Measurements from ENCODE around the gene SORCS1. TPM values are rescaled to one million over a fixed set of nuclear protein-coding genes. Genes with fewer than 3 reads are reported as not detected.

The SORCS1 gene
- total RNA-seq, 2 experiments from 2014 or later: not detected

GRCh38 chr10:106672517-106673175 is 491.9 kb downstream of the SORCS1 start:
- POLR2A ChIA-PET: no interaction called here
- Mint-ChIP-seq H3K4me3 (no peak overlapping the region), H3K9me3 (no peaks in the 10 kb centered on the region), H3K27me3 (no peaks in the 10 kb centered on the region), H3K36me3 (ENCODE audit: low read depth) (no peaks in the 10 kb centered on the region), H3K4me1 (no peaks in the 10 kb centered on the region), H3K27ac (no peak overlapping the region)
- no peak for DNase-seq
- CTCF ChIA-PET: no interaction called here

- no peak overlapping the region for H3K4me3 Mint-ChIP-seq
- POLR2A ChIA-PET: no interaction called here
- H3K9me3 Mint-ChIP-seq: no peaks in the 10 kb centered on the region
- H3K4me1 Mint-ChIP-seq: no peaks in the 10 kb centered on the region
- DNase-seq: no peak
- CTCF ChIA-PET: no interaction called here
- H3K27me3 Mint-ChIP-seq: no peaks in the 10 kb centered on the region
- H3K27ac Mint-ChIP-seq: no peak overlapping the region
- no peaks in the 10 kb centered on the region for H3K36me3 Mint-ChIP-seq (ENCODE audit: low read depth)
Measured at GRCh38 chr10:106661767-106662140, 502.8 kb downstream of the SORCS1 start.

GRCh38 chr10:106661133-106661766 is 503.3 kb downstream of the SORCS1 start:
- Mint-ChIP-seq H3K4me3 (no peak overlapping the region), H3K27ac (no peak overlapping the region), H3K36me3 (ENCODE audit: low read depth) (no peaks in the 10 kb centered on the region), H3K4me1 (no peaks in the 10 kb centered on the region), H3K9me3 (no peaks in the 10 kb centered on the region), H3K27me3 (no peaks in the 10 kb centered on the region)
- ChIA-PET POLR2A (no interaction called here), CTCF (no interaction called here)
- DNase-seq: no peak

GRCh38 chr10:106660550-106660949 is 504.0 kb downstream of the SORCS1 start:
- Mint-ChIP-seq H3K36me3 (ENCODE audit: low read depth) (no peaks in the 10 kb centered on the region), H3K4me3 (no peak overlapping the region), H3K4me1 (no peaks in the 10 kb centered on the region), H3K9me3 (no peaks in the 10 kb centered on the region), H3K27me3 (no peaks in the 10 kb centered on the region), H3K27ac (no peak overlapping the region)
- ChIA-PET POLR2A (no interaction called here), CTCF (no interaction called here)
- no peak for DNase-seq

- Mint-ChIP-seq H3K4me1 (no peaks in the 10 kb centered on the region), H3K4me3 (no peak overlapping the region), H3K36me3 (ENCODE audit: low read depth) (no peaks in the 10 kb centered on the region), H3K9me3 (no peaks in the 10 kb centered on the region), H3K27me3 (no peaks in the 10 kb centered on the region), H3K27ac (no peak overlapping the region)
- ChIA-PET CTCF (no interaction called here), POLR2A (no interaction called here)
- no peak for DNase-seq
Measured at GRCh38 chr10:106655636-106656035, 508.9 kb downstream of the SORCS1 start.

- CTCF ChIA-PET: no interaction called here
- Mint-ChIP-seq H3K27me3 (no peaks in the 10 kb centered on the region), H3K27ac (no peak overlapping the region), H3K36me3 (ENCODE audit: low read depth) (no peaks in the 10 kb centered on the region), H3K9me3 (no peaks in the 10 kb centered on the region), H3K4me1 (no peaks in the 10 kb centered on the region), H3K4me3 (no peak overlapping the region)
- DNase-seq: no peak
- POLR2A ChIA-PET: no interaction called here
Measured at GRCh38 chr10:106655165-106655564, 509.3 kb downstream of the SORCS1 start.

GRCh38 chr10:106652279-106652678 is 512.2 kb downstream of the SORCS1 start:
- no peaks in the 10 kb centered on the region for H3K27me3 Mint-ChIP-seq
- no peaks in the 10 kb centered on the region for H3K4me1 Mint-ChIP-seq
- no peak overlapping the region for H3K27ac Mint-ChIP-seq
- POLR2A ChIA-PET: no interaction called here
- H3K4me3 Mint-ChIP-seq: no peak overlapping the region
- H3K36me3 Mint-ChIP-seq (ENCODE audit: low read depth): no peaks in the 10 kb centered on the region
- no peaks in the 10 kb centered on the region for H3K9me3 Mint-ChIP-seq
- no peak for DNase-seq
- CTCF ChIA-PET: no interaction called here

GRCh38 chr10:106648534-106649481 is 515.7 kb downstream of the SORCS1 start:
- H3K4me3 Mint-ChIP-seq: no peak overlapping the region
- H3K9me3 Mint-ChIP-seq: no peaks in the 10 kb centered on the region
- H3K36me3 Mint-ChIP-seq (ENCODE audit: low read depth): no peaks in the 10 kb centered on the region
- ChIA-PET POLR2A (no interaction called here), CTCF (no interaction called here)
- no peaks in the 10 kb centered on the region for H3K4me1 Mint-ChIP-seq
- DNase-seq: no peak
- H3K27me3 Mint-ChIP-seq: no peaks in the 10 kb centered on the region
- H3K27ac Mint-ChIP-seq: no peak overlapping the region

GRCh38 chr10:106643473-106643872 is 521.0 kb downstream of the SORCS1 start:
- Mint-ChIP-seq H3K36me3 (ENCODE audit: low read depth) (no peaks in the 10 kb centered on the region), H3K4me1 (no peaks in the 10 kb centered on the region), H3K9me3 (no peaks in the 10 kb centered on the region), H3K4me3 (no peak overlapping the region), H3K27ac (no peak overlapping the region), H3K27me3 (no peaks in the 10 kb centered on the region)
- ChIA-PET POLR2A (no interaction called here), CTCF (no interaction called here)
- DNase-seq: no peak

- CTCF ChIA-PET: no interaction called here
- Mint-ChIP-seq H3K27me3 (no peaks in the 10 kb centered on the region), H3K36me3 (ENCODE audit: low read depth) (no peaks in the 10 kb centered on the region), H3K4me1 (no peaks in the 10 kb centered on the region), H3K27ac (no peak overlapping the region), H3K4me3 (no peak overlapping the region), H3K9me3 (no peaks in the 10 kb centered on the region)
- no peak for DNase-seq
- POLR2A ChIA-PET: no interaction called here
Measured at GRCh38 chr10:106637873-106638272, 526.6 kb downstream of the SORCS1 start.

- Mint-ChIP-seq H3K4me1 (no peaks in the 10 kb centered on the region), H3K36me3 (ENCODE audit: low read depth) (no peaks in the 10 kb centered on the region), H3K9me3 (no peaks in the 10 kb centered on the region), H3K4me3 (no peak overlapping the region), H3K27ac (no peak overlapping the region), H3K27me3 (no peaks in the 10 kb centered on the region)
- POLR2A ChIA-PET: no interaction called here
- no peak for DNase-seq
- CTCF ChIA-PET: no interaction called here
Measured at GRCh38 chr10:106636766-106637491, 527.6 kb downstream of the SORCS1 start.

GRCh38 chr10:106635947-106636346 is 528.6 kb downstream of the SORCS1 start:
- Mint-ChIP-seq H3K9me3 (no peaks in the 10 kb centered on the region), H3K4me1 (no peaks in the 10 kb centered on the region), H3K36me3 (ENCODE audit: low read depth) (no peaks in the 10 kb centered on the region), H3K27me3 (no peaks in the 10 kb centered on the region), H3K4me3 (no peak overlapping the region), H3K27ac (no peak overlapping the region)
- POLR2A ChIA-PET: no interaction called here
- no peak for DNase-seq
- CTCF ChIA-PET: no interaction called here

GRCh38 chr10:106631016-106631702 is 533.3 kb downstream of the SORCS1 start:
- Mint-ChIP-seq H3K27me3 (no peaks in the 10 kb centered on the region), H3K4me3 (no peak overlapping the region), H3K4me1 (no peaks in the 10 kb centered on the region), H3K27ac (no peak overlapping the region), H3K9me3 (no peaks in the 10 kb centered on the region), H3K36me3 (ENCODE audit: low read depth) (no peaks in the 10 kb centered on the region)
- CTCF ChIA-PET: no interaction called here
- POLR2A ChIA-PET: no interaction called here
- DNase-seq: no peak
